DOHH2 (cell line): ENCODE results near the gene AHRR.

Experiments used
- H3F3A ChIP-seq: fragments of 200-600 bp; sonication (generic), shearing (Covaris generic); 2 replicates; pipeline ENCODE4 v1.6.0; 2016; ENCODE audit warnings: antibody characterized with exemption, mild to moderate bottlenecking; ENCODE audit not compliant: control insufficient read depth, insufficient read depth
- H3K27ac ChIP-seq: fragments of 200-600 bp; sonication (generic); 2 replicates; pipeline ENCODE4 v1.5.1; 2014; ENCODE audit warnings: low read depth, mild to moderate bottlenecking, low read length, moderate library complexity
- H3K27me3 ChIP-seq: fragments of 200-600 bp; sonication (generic); 2 replicates; pipeline ENCODE4 v1.6.1; 2014; ENCODE audit warnings: mild to moderate bottlenecking, low read length, mixed read lengths; ENCODE audit not compliant: control insufficient read depth
- H3K36me3 ChIP-seq: fragments of 200-600 bp; sonication (generic); 2 replicates; pipeline ENCODE4 v1.6.1; 2014; ENCODE audit warnings: mild to moderate bottlenecking, low read length, moderate library complexity, mixed read lengths; ENCODE audit not compliant: control insufficient read depth
- H3K4me1 ChIP-seq: fragments of 200-600 bp; sonication (generic); 2 replicates; pipeline ENCODE4 v1.6.1; 2014; ENCODE audit warnings: mild to moderate bottlenecking, low read length, mixed read lengths; ENCODE audit not compliant: control insufficient read depth
- H3K4me2 ChIP-seq: fragments of 200-600 bp; sonication (generic); 2 replicates; pipeline ENCODE4 v1.6.0; 2014; ENCODE audit warnings: mild to moderate bottlenecking, low read length, moderate library complexity
- H3K4me3 ChIP-seq: fragments of 200-600 bp; sonication (generic); 2 replicates; pipeline ENCODE4 v1.5.1; 2014; ENCODE audit warnings: mild to moderate bottlenecking, low read length, mixed read lengths
- H3K79me2 ChIP-seq: fragments of 200-600 bp; sonication (generic); 2 replicates; pipeline ENCODE4 v1.6.1; 2014; ENCODE audit warnings: mild to moderate bottlenecking, low read length, mixed read lengths; ENCODE audit not compliant: control insufficient read depth
- H3K9me2 ChIP-seq: fragments of 200-600 bp; sonication (generic); replicated peaks from 2 replicates; pipeline ENCODE4 v1.6.1; 2014; ENCODE audit warnings: mild to moderate bottlenecking, low read length, mixed read lengths; ENCODE audit not compliant: control insufficient read depth
- H3K9me3 ChIP-seq: fragments of 200-600 bp; sonication (generic); 2 replicates; pipeline ENCODE4 v1.6.1; 2014; ENCODE audit warnings: antibody characterized with exemption, low read length, mixed read lengths; ENCODE audit not compliant: control insufficient read depth, insufficient read depth
- H4K20me1 ChIP-seq: fragments of 200-600 bp; sonication (generic); 2 replicates; pipeline ENCODE4 v1.6.0; 2014; ENCODE audit warnings: low read depth, mild to moderate bottlenecking, antibody characterized with exemption, low read length, moderate library complexity; ENCODE audit not compliant: control insufficient read depth, insufficient read depth
- CTCF ChIP-seq: fragments of 200-600 bp; sonication (generic); IDR thresholded peaks from one replicate; pipeline ENCODE4 v1.5.1; 2014; ENCODE audit warnings: antibody characterized with exemption, mild to moderate bottlenecking, low read depth, low read length; ENCODE audit not compliant: poor library complexity, severe bottlenecking
- EZH2phosphoT487 ChIP-seq: fragments of 200-600 bp; sonication (generic); IDR thresholded peaks from 2 replicates; pipeline ENCODE4 v1.6.1; 2017; ENCODE audit warnings: borderline replicate concordance, mild to moderate bottlenecking, antibody characterized with exemption, low read length, moderate library complexity, mixed read lengths

The AHRR gene

GRCh38 chr5:478369-478981 is 157.0 kb downstream of the AHRR start:
- Histone ChIP-seq H3K9me3 (no peaks in the 10 kb centered on the region), H3F3A (no peaks in the 10 kb centered on the region), H3K27me3 (no peaks in the 10 kb centered on the region), H4K20me1 (0 out of 2 replicates have a peak, but pooled peaks cover 3% of the 10 kb centered on the region), H3K79me2 (peaks cover 20% of the 10 kb centered on the region), H3K9me2 (no peaks in the 10 kb centered on the region), H3K27ac (no peak overlapping the region), H3K4me3 (no peak overlapping the region), H3K4me2 (no peak overlapping the region), H3K4me1 (peaks cover 11% of the 10 kb centered on the region), H3K36me3 (peaks cover 26% of the 10 kb centered on the region)
- TF ChIP-seq EZH2phosphoT487 (no peak), CTCF (no peak)

GRCh38 chr5:478982-479535 is 157.5 kb downstream of the AHRR start:
- Histone ChIP-seq H3K79me2 (peaks cover 15% of the 10 kb centered on the region), H3K27me3 (no peaks in the 10 kb centered on the region), H3F3A (no peaks in the 10 kb centered on the region), H3K9me3 (no peaks in the 10 kb centered on the region), H3K4me3 (no peak overlapping the region), H4K20me1 (0 out of 2 replicates have a peak, but pooled peaks cover 3% of the 10 kb centered on the region), H3K27ac (no peak overlapping the region), H3K36me3 (peaks cover 26% of the 10 kb centered on the region), H3K4me1 (peaks cover 11% of the 10 kb centered on the region), H3K9me2 (no peaks in the 10 kb centered on the region), H3K4me2 (no peak overlapping the region)
- no peak for TF ChIP-seq EZH2phosphoT487
- TF ChIP-seq CTCF: no peak

GRCh38 chr5:479566-480319 is 158.2 kb downstream of the AHRR start:
- H4K20me1 ChIP-seq: 0 out of 2 replicates have a peak, but pooled peaks cover 3% of the 10 kb centered on the region
- H3K27me3 ChIP-seq: no peaks in the 10 kb centered on the region
- no peak overlapping the region for H3K27ac ChIP-seq
- H3K4me1 ChIP-seq: peaks cover 10% of the 10 kb centered on the region
- H3K9me3 ChIP-seq: no peaks in the 10 kb centered on the region
- H3K79me2 ChIP-seq: peaks cover 12% of the 10 kb centered on the region
- peaks cover 26% of the 10 kb centered on the region for H3K36me3 ChIP-seq
- no peak overlapping the region for H3K4me2 ChIP-seq
- TF ChIP-seq CTCF (no peak), EZH2phosphoT487 (no peak)
- H3F3A ChIP-seq: no peaks in the 10 kb centered on the region
- H3K9me2 ChIP-seq: no peaks in the 10 kb centered on the region
- H3K4me3 ChIP-seq: no peak overlapping the region
